Astrocyte (in vitro differentiated cells and primary cell): Measurements from ENCODE around the gene C9. TPM values are rescaled to one million over a fixed set of nuclear protein-coding genes. Genes with fewer than 3 reads are reported as not detected.

Experiments
- DNase-seq: peaks from one replicate; pipeline ENCODE4 v3.0.0-alpha.2; 2010; ENCODE audit warnings: low read depth
- FAIRE-seq: peaks from 2 replicates; lab custom pipeline; 2011; peaks lifted over from hg19 to GRCh38; lab: Jason Lieb, UNC
- H2AFZ ChIP-seq: 2 replicates; pipeline ENCODE4 v1.6.0; 2012; ENCODE audit warnings: low read depth, low read length, inconsistent platforms
- H3K27ac ChIP-seq: 2 replicates; pipeline ENCODE4 v1.5.1; 2011; ENCODE audit warnings: low read depth, low read length, inconsistent platforms
- H3K27me3 ChIP-seq: 2 replicates; pipeline ENCODE4 v1.6.0; 2011; ENCODE audit warnings: low read length, inconsistent platforms; ENCODE audit not compliant: insufficient read depth
- H3K36me3 ChIP-seq: 2 replicates; pipeline ENCODE4 v1.5.1; 2011; ENCODE audit warnings: low read length, inconsistent platforms; ENCODE audit not compliant: insufficient read depth
- H3K4me1 ChIP-seq: 2 replicates; pipeline ENCODE4 v1.5.1; 2011; ENCODE audit warnings: low read length, inconsistent platforms; ENCODE audit not compliant: insufficient read depth
- H3K4me2 ChIP-seq: 2 replicates; pipeline ENCODE4 v1.6.0; 2012; ENCODE audit warnings: low read length, inconsistent platforms
- H3K4me3 ChIP-seq: 2 replicates; pipeline ENCODE4 v1.5.1; 2011; ENCODE audit warnings: low read depth, mild to moderate bottlenecking, low read length, inconsistent platforms; ENCODE audit not compliant: insufficient read depth
- H3K79me2 ChIP-seq: 2 replicates; pipeline ENCODE4 v1.6.0; 2012; ENCODE audit warnings: mild to moderate bottlenecking, low read length, inconsistent platforms; ENCODE audit not compliant: insufficient read depth
- H3K9ac ChIP-seq: 2 replicates; pipeline ENCODE4 v1.6.0; 2012; ENCODE audit warnings: mild to moderate bottlenecking, low read length, inconsistent platforms
- H3K9me3 ChIP-seq: 2 replicates; pipeline ENCODE4 v1.5.1; 2012; ENCODE audit warnings: low read depth, mild to moderate bottlenecking, low read length, inconsistent platforms; ENCODE audit not compliant: insufficient read depth
- H4K20me1 ChIP-seq: 2 replicates; pipeline ENCODE4 v1.6.0; 2012; ENCODE audit warnings: low read length, inconsistent platforms; ENCODE audit not compliant: insufficient read depth
- H3K27ac Mint-ChIP-seq: one replicate; pipeline ENCODE4 v1.8.0; 2021; ENCODE audit warnings: mild to moderate bottlenecking, mixed read lengths; ENCODE audit not compliant: unreplicated experiment
- H3K27me3 Mint-ChIP-seq: one replicate; pipeline ENCODE4 v1.8.0; 2021; ENCODE audit warnings: low read depth, mixed read lengths; ENCODE audit not compliant: unreplicated experiment
- H3K36me3 Mint-ChIP-seq: one replicate; pipeline ENCODE4 v1.8.0; 2021; ENCODE audit warnings: low read depth, mixed read lengths; ENCODE audit not compliant: unreplicated experiment
- H3K4me1 Mint-ChIP-seq: one replicate; pipeline ENCODE4 v1.8.0; 2021; ENCODE audit warnings: low read depth, mixed read lengths; ENCODE audit not compliant: unreplicated experiment
- H3K4me3 Mint-ChIP-seq: one replicate; pipeline ENCODE4 v1.8.0; 2021; ENCODE audit warnings: mild to moderate bottlenecking, moderate library complexity, mixed read lengths; ENCODE audit not compliant: unreplicated experiment
- H3K9me3 Mint-ChIP-seq: one replicate; pipeline ENCODE4 v1.8.0; 2021; ENCODE audit warnings: mild to moderate bottlenecking, mixed read lengths; ENCODE audit not compliant: unreplicated experiment
- EZH2 ChIP-seq: IDR thresholded peaks from 2 replicates; pipeline ENCODE4 v1.6.1; 2012; ENCODE audit warnings: mild to moderate bottlenecking, low read length, inconsistent platforms; ENCODE audit not compliant: insufficient read depth
- total RNA-seq: library from RNA; stranded (reverse); gene quantifications from 2 replicates; pipeline ENCODE4 v1.2.1, GENCODE V29; 2021
- TF ChIP-seq, protein P1 (sequence below): IDR thresholded peaks from 2 replicates; pipeline ENCODE4 v1.5.1; 2011; ENCODE audit warnings: low read depth, mild to moderate bottlenecking, inconsistent platforms, low read length, moderate library complexity; ENCODE audit not compliant: insufficient read depth

C9 gene
- total RNA-seq, 1 donor from 2014 or later: 0.07 TPM

GRCh38 chr5:39390945-39391344 lies 26.6 kb upstream of the C9 start:
- H3K79me2 ChIP-seq: peaks cover 27% of the 10 kb centered on the region
- FAIRE-seq (peak; percentile 26), DNase-seq (no peak)
- peaks cover 12% of the 10 kb centered on the region for H3K4me1 ChIP-seq
- no peak overlapping the region for H3K4me3 ChIP-seq
- peaks cover 29% of the 10 kb centered on the region for H3K36me3 Mint-ChIP-seq
- no peak overlapping the region for H3K4me2 ChIP-seq
- no peak overlapping the region for H2AFZ ChIP-seq
- no peak overlapping the region for H3K9ac ChIP-seq
- H3K4me1 Mint-ChIP-seq: peaks cover 10% of the 10 kb centered on the region
- H3K4me3 Mint-ChIP-seq: no peak overlapping the region
- H3K27ac ChIP-seq: no peak overlapping the region
- TF ChIP-seq EZH2: no peak
- TF ChIP-seq, protein P1, sequence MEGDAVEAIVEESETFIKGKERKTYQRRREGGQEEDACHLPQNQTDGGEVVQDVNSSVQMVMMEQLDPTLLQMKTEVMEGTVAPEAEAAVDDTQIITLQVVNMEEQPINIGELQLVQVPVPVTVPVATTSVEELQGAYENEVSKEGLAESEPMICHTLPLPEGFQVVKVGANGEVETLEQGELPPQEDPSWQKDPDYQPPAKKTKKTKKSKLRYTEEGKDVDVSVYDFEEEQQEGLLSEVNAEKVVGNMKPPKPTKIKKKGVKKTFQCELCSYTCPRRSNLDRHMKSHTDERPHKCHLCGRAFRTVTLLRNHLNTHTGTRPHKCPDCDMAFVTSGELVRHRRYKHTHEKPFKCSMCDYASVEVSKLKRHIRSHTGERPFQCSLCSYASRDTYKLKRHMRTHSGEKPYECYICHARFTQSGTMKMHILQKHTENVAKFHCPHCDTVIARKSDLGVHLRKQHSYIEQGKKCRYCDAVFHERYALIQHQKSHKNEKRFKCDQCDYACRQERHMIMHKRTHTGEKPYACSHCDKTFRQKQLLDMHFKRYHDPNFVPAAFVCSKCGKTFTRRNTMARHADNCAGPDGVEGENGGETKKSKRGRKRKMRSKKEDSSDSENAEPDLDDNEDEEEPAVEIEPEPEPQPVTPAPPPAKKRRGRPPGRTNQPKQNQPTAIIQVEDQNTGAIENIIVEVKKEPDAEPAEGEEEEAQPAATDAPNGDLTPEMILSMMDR: no peak
- H3K27me3 ChIP-seq: no peaks in the 10 kb centered on the region
- no peaks in the 10 kb centered on the region for H3K27me3 Mint-ChIP-seq
- no peaks in the 10 kb centered on the region for H3K9me3 ChIP-seq
- H3K27ac Mint-ChIP-seq: no peak overlapping the region
- no peaks in the 10 kb centered on the region for H3K9me3 Mint-ChIP-seq
- H3K36me3 ChIP-seq: peaks cover 73% of the 10 kb centered on the region
- H4K20me1 ChIP-seq: no peaks in the 10 kb centered on the region

GRCh38 chr5:39387293-39387692 lies 23.0 kb upstream of the C9 start:
- TF ChIP-seq EZH2: no peak
- Histone ChIP-seq H3K79me2 (no peaks in the 10 kb centered on the region), H3K4me2 (no peak overlapping the region), H3K27ac (no peak overlapping the region), H2AFZ (no peak overlapping the region), H3K4me1 (no peaks in the 10 kb centered on the region), H3K4me3 (no peak overlapping the region), H4K20me1 (no peaks in the 10 kb centered on the region), H3K27me3 (no peaks in the 10 kb centered on the region), H3K9me3 (no peaks in the 10 kb centered on the region), H3K9ac (no peak overlapping the region), H3K36me3 (peaks cover 81% of the 10 kb centered on the region)
- DNase-seq (no peak), FAIRE-seq (no peak)
- no peak overlapping the region for H3K27ac Mint-ChIP-seq
- no peaks in the 10 kb centered on the region for H3K4me1 Mint-ChIP-seq
- no peaks in the 10 kb centered on the region for H3K27me3 Mint-ChIP-seq
- peaks cover 21% of the 10 kb centered on the region for H3K36me3 Mint-ChIP-seq
- no peak overlapping the region for H3K4me3 Mint-ChIP-seq
- H3K9me3 Mint-ChIP-seq: no peaks in the 10 kb centered on the region

GRCh38 chr5:39384271-39384670 lies 20.0 kb upstream of the C9 start:
- DNase-seq: no peak
- Mint-ChIP-seq H3K4me1 (no peaks in the 10 kb centered on the region), H3K9me3 (no peaks in the 10 kb centered on the region), H3K36me3 (peaks cover 19% of the 10 kb centered on the region), H3K4me3 (no peak overlapping the region), H3K27ac (no peak overlapping the region), H3K27me3 (no peaks in the 10 kb centered on the region)
- H3K4me2 ChIP-seq: no peak overlapping the region
- FAIRE-seq: no peak
- no peaks in the 10 kb centered on the region for H4K20me1 ChIP-seq
- H2AFZ ChIP-seq: no peak overlapping the region
- no peaks in the 10 kb centered on the region for H3K79me2 ChIP-seq
- H3K36me3 ChIP-seq: peaks cover 80% of the 10 kb centered on the region
- H3K27ac ChIP-seq: no peak overlapping the region
- H3K9ac ChIP-seq: no peak overlapping the region
- H3K9me3 ChIP-seq: no peaks in the 10 kb centered on the region
- H3K27me3 ChIP-seq: no peaks in the 10 kb centered on the region
- H3K4me1 ChIP-seq: no peaks in the 10 kb centered on the region
- TF ChIP-seq, protein P1: no peak
- no peak for TF ChIP-seq EZH2
- no peak overlapping the region for H3K4me3 ChIP-seq
